GM23338 (cell line): Measurements from ENCODE around the gene FGD3. TPM values are rescaled to one million over a fixed set of nuclear protein-coding genes. Genes with fewer than 3 reads are reported as not detected.

Source experiments
- ATAC-seq: fragments of 200-7000 bp; cut with Tn5 transposase; 3 replicates; pipeline ENCODE4 v1.9.1; 2020
- DNase-seq: peaks from one replicate; pipeline ENCODE4 v3.0.0-alpha.2; 2015; ENCODE audit warnings: low spot score
- H2AFZ ChIP-seq: fragments of 200-600 bp; sonication (generic); 2 replicates; pipeline ENCODE4 v1.8.0; 2016; ENCODE audit warnings: antibody characterized with exemption, mild to moderate bottlenecking, moderate library complexity
- H3F3A ChIP-seq: fragments of 200-600 bp; sonication (generic); replicated peaks from 2 replicates; pipeline ENCODE4 v1.8.0; 2017; ENCODE audit warnings: antibody characterized with exemption, mixed run types, low read depth
- H3K27ac ChIP-seq: fragments of 200-600 bp; sonication (generic); 2 replicates; pipeline ENCODE4 v1.6.1; 2016; ENCODE audit warnings: low read depth
- H3K27me3 ChIP-seq: fragments of 200-600 bp; sonication (generic); 2 replicates; pipeline ENCODE4 v1.8.0; 2016; ENCODE audit warnings: mild to moderate bottlenecking, mixed run types, moderate library complexity; ENCODE audit not compliant: insufficient read depth
- H3K36me3 ChIP-seq: fragments of 200-600 bp; sonication (generic); 2 replicates; pipeline ENCODE4 v1.8.0; 2016; ENCODE audit warnings: mild to moderate bottlenecking; ENCODE audit not compliant: insufficient read depth
- H3K4me1 ChIP-seq: fragments of 200-600 bp; sonication (generic); 2 replicates; pipeline ENCODE4 v1.8.0; 2016; ENCODE audit warnings: mild to moderate bottlenecking, moderate library complexity; ENCODE audit not compliant: insufficient read depth
- H3K4me2 ChIP-seq: fragments of 200-600 bp; sonication (generic); 2 replicates; pipeline ENCODE4 v1.7.1; 2017; ENCODE audit warnings: mixed run types
- H3K4me3 ChIP-seq: fragments of 200-600 bp; sonication (generic); 2 replicates; pipeline ENCODE4 v1.6.1; 2016; ENCODE audit warnings: mixed run types
- H3K79me2 ChIP-seq: fragments of 200-600 bp; sonication (generic); replicated peaks from 2 replicates; pipeline ENCODE4 v1.8.0; 2017; ENCODE audit warnings: mild to moderate bottlenecking; ENCODE audit not compliant: insufficient read depth
- H3K9me2 ChIP-seq: fragments of 200-600 bp; sonication (generic); 2 replicates; pipeline ENCODE4 v1.8.0; 2017; ENCODE audit not compliant: insufficient read depth
- H4K20me1 ChIP-seq: fragments of 200-600 bp; sonication (generic); replicated peaks from 2 replicates; pipeline ENCODE4 v1.8.0; 2017; ENCODE audit warnings: mild to moderate bottlenecking; ENCODE audit not compliant: insufficient read depth
- H3K27ac Mint-ChIP-seq: 2 replicates; pipeline ENCODE4 v1.8.0; 2020; ENCODE audit warnings: inconsistent platforms, mild to moderate bottlenecking, moderate library complexity, mixed read lengths
- H3K27me3 Mint-ChIP-seq: 3 replicates; pipeline ENCODE4 v1.8.0; 2022; ENCODE audit warnings: low read depth, mild to moderate bottlenecking, moderate library complexity, mixed read lengths, inconsistent platforms; ENCODE audit not compliant: insufficient read depth, poor library complexity
- H3K36me3 Mint-ChIP-seq: 3 replicates; pipeline ENCODE4 v1.8.0; 2021; ENCODE audit warnings: low read depth, mild to moderate bottlenecking, inconsistent platforms, moderate library complexity, mixed read lengths
- H3K4me1 Mint-ChIP-seq: 3 replicates; pipeline ENCODE4 v1.8.0; 2020; ENCODE audit warnings: mild to moderate bottlenecking, inconsistent platforms, mixed read lengths
- H3K4me3 Mint-ChIP-seq: 3 replicates; pipeline ENCODE4 v1.8.0; 2021; ENCODE audit warnings: moderate library complexity, mild to moderate bottlenecking, inconsistent platforms, mixed read lengths
- H3K9me3 Mint-ChIP-seq: 3 replicates; pipeline ENCODE4 v1.8.0; 2020; ENCODE audit warnings: moderate library complexity, mild to moderate bottlenecking, inconsistent platforms, mixed read lengths
- CREB1 ChIP-seq: fragments of 250-450 bp; sonication (Bioruptor Pico); IDR thresholded peaks from 2 replicates; pipeline ENCODE4 v1.5.0; 2020; ENCODE audit warnings: low read depth, mild to moderate bottlenecking, moderate library complexity
- EZH2 ChIP-seq: fragments of 200-600 bp; sonication (generic); IDR thresholded peaks from one replicate; pipeline ENCODE4 v1.8.0; 2017; ENCODE audit warnings: antibody characterized with exemption, mild to moderate bottlenecking, low read depth; ENCODE audit not compliant: unreplicated experiment
- EZH2phosphoT487 ChIP-seq: fragments of 200-600 bp; sonication (generic); IDR thresholded peaks from one replicate; pipeline ENCODE4 v1.8.1; 2018; ENCODE audit warnings: antibody characterized with exemption; ENCODE audit not compliant: unreplicated experiment
- JUNB ChIP-seq: IDR thresholded peaks from one replicate; pipeline ENCODE4 v1.6.1; 2016; ENCODE audit warnings: antibody characterized with exemption; ENCODE audit not compliant: unreplicated experiment
- STAT1 ChIP-seq: IDR thresholded peaks from one replicate; pipeline ENCODE4 v1.6.1; 2016; ENCODE audit warnings: antibody characterized with exemption; ENCODE audit not compliant: unreplicated experiment
- ZNF114 ChIP-seq: fragments of 250-450 bp; sonication (Bioruptor Pico); IDR thresholded peaks from 2 replicates; pipeline ENCODE4 v1.5.0; 2020; ENCODE audit warnings: mild to moderate bottlenecking, moderate library complexity
- polyA plus RNA-seq: library from polyadenylated mRNA; unstranded; fragments of >200 nt; fragmentation: Nextera tagmentation; extraction: Ambion mirVana; gene quantifications from 2 replicates; pipeline ENCODE4 v1.2.1, GENCODE V29; 2016
- total RNA-seq: library from RNA; depleted of rRNA; stranded (reverse); fragments of >200 nt; shearing (Covaris generic); gene quantifications from 2 replicates; pipeline ENCODE4 v1.2.3, GENCODE V29; 2014
- TF ChIP-seq, protein P1 (sequence below): IDR thresholded peaks from one replicate; pipeline ENCODE4 v1.6.1; 2018; ENCODE audit warnings: antibody characterized with exemption; ENCODE audit not compliant: unreplicated experiment
- TF ChIP-seq, protein P2 (sequence below): IDR thresholded peaks from 2 replicates; pipeline ENCODE4 v1.6.1; 2016; ENCODE audit warnings: antibody characterized with exemption
- TF ChIP-seq, protein P3 (sequence below), 2 experiments: fragments of 200-600 bp in 1 of 2; sonication (generic) in 1 of 2; conservative IDR thresholded peaks; 2 replicates each; pipeline versions ENCODE4 v1.5.1 to v1.6.1; 2016 to 2017; ENCODE audit warnings: antibody characterized with exemption in 2 of 2, low read depth in 2 of 2, mild to moderate bottlenecking in 2 of 2, moderate library complexity in 1 of 2
- TF ChIP-seq, protein P4 (sequence below): fragments of 250-450 bp; sonication (Bioruptor Pico); IDR thresholded peaks from 2 replicates; pipeline ENCODE4 v1.5.0; 2020; ENCODE audit warnings: mild to moderate bottlenecking, moderate library complexity

The FGD3 gene
- total and polyA plus RNA-seq, 2 experiments from 2014 or later: 0.95 to 1.7 TPM

DNA sequence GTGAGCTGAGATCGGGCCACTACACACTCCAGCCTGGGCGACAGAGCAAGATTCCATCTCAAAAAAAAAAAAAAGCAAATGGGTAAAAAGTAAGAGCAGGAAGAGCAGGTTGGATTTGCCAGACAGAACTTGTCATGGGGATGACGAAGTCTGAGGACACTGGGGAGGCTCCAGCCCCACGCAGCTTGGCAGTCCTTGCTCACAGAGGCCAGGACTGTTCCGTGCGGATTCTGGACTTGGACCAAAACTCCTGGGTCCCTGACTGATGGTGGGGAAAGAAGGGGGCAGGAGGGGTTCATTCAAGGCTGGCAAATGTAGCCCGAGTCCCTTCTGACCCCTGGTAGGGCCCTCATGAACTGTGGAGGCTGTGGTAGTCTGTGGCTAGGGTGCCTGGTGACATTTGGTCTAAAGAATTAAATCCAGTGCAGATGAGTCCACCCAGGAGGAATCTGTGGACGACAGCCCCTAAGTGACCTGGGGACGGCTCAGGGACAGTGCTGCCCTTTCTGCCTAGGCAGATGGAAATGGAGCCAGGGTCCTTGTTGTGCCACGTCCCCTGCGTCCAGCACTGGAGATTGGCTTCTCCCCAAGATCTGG is 3.1 kb downstream of the FGD3 start (continued):
- TF ChIP-seq, protein P1, sequence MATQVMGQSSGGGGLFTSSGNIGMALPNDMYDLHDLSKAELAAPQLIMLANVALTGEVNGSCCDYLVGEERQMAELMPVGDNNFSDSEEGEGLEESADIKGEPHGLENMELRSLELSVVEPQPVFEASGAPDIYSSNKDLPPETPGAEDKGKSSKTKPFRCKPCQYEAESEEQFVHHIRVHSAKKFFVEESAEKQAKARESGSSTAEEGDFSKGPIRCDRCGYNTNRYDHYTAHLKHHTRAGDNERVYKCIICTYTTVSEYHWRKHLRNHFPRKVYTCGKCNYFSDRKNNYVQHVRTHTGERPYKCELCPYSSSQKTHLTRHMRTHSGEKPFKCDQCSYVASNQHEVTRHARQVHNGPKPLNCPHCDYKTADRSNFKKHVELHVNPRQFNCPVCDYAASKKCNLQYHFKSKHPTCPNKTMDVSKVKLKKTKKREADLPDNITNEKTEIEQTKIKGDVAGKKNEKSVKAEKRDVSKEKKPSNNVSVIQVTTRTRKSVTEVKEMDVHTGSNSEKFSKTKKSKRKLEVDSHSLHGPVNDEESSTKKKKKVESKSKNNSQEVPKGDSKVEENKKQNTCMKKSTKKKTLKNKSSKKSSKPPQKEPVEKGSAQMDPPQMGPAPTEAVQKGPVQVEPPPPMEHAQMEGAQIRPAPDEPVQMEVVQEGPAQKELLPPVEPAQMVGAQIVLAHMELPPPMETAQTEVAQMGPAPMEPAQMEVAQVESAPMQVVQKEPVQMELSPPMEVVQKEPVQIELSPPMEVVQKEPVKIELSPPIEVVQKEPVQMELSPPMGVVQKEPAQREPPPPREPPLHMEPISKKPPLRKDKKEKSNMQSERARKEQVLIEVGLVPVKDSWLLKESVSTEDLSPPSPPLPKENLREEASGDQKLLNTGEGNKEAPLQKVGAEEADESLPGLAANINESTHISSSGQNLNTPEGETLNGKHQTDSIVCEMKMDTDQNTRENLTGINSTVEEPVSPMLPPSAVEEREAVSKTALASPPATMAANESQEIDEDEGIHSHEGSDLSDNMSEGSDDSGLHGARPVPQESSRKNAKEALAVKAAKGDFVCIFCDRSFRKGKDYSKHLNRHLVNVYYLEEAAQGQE: no peak
- no peak for TF ChIP-seq CREB1 (CRISPR knock-in tag)
- TF ChIP-seq JUNB: no peak
- TF ChIP-seq, protein P2, sequence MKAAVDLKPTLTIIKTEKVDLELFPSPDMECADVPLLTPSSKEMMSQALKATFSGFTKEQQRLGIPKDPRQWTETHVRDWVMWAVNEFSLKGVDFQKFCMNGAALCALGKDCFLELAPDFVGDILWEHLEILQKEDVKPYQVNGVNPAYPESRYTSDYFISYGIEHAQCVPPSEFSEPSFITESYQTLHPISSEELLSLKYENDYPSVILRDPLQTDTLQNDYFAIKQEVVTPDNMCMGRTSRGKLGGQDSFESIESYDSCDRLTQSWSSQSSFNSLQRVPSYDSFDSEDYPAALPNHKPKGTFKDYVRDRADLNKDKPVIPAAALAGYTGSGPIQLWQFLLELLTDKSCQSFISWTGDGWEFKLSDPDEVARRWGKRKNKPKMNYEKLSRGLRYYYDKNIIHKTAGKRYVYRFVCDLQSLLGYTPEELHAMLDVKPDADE: no peak
- no peak for TF ChIP-seq EZH2phosphoT487
- TF ChIP-seq, protein P3, sequence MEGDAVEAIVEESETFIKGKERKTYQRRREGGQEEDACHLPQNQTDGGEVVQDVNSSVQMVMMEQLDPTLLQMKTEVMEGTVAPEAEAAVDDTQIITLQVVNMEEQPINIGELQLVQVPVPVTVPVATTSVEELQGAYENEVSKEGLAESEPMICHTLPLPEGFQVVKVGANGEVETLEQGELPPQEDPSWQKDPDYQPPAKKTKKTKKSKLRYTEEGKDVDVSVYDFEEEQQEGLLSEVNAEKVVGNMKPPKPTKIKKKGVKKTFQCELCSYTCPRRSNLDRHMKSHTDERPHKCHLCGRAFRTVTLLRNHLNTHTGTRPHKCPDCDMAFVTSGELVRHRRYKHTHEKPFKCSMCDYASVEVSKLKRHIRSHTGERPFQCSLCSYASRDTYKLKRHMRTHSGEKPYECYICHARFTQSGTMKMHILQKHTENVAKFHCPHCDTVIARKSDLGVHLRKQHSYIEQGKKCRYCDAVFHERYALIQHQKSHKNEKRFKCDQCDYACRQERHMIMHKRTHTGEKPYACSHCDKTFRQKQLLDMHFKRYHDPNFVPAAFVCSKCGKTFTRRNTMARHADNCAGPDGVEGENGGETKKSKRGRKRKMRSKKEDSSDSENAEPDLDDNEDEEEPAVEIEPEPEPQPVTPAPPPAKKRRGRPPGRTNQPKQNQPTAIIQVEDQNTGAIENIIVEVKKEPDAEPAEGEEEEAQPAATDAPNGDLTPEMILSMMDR (conservative IDR thresholded peaks at IDR 0.05; ENCODE audit: low read depth in 2 of 2): no peak
- no peak for TF ChIP-seq STAT1
- TF ChIP-seq EZH2: no peak

DNA sequence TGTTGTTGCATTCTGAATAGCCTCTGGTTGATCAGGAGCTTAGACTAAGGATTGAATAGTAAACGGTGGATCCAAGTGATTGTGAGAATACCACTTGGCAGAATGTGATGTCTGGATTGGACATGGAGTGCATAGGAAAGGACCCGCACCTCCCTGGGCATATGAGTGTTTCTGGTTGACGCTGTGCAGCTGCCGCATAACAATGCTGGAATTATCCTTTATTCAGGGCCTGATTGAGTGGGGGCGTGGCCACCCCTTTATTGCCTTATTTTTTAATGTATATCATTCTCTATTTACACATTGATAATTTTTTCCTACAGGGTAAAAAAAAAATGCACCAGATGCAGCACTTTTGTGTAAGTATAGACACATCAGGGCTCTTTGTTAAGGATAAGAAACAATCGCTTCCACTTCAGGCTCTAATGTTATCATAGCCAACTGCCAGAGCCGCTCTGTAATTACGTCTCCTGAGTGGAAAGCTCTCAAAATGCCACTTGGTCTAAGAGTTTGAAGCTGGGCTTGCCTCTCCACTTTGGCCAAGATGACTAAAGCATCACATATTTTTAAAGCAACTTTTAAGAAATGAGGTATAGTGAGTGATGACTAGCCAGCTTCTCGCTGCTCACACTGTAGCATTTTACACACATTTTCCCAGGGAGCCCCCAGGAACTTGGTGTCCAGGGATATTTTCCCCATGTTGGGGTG is 5.7 kb downstream of the FGD3 start:
- Histone ChIP-seq H3K4me2 (no peak overlapping the region), H2AFZ (no peak overlapping the region), H3K4me3 (no peak overlapping the region), H4K20me1 (no peaks in the 10 kb centered on the region), H3K4me1 (peaks cover 2% of the 10 kb centered on the region), H3K27me3 (no peaks in the 10 kb centered on the region), H3F3A (no peaks in the 10 kb centered on the region; the same call in 1 of the 2 replicates), H3K36me3 (no peaks in the 10 kb centered on the region), H3K27ac (no peak overlapping the region), H3K9me2 (no peaks in the 10 kb centered on the region), H3K79me2 (no peaks in the 10 kb centered on the region)
- DNase-seq: no peak
- Mint-ChIP-seq H3K4me3 (no peak overlapping the region), H3K4me1 (no peaks in the 10 kb centered on the region; the same call in 1 of the 3 replicates), H3K36me3 (no peaks in the 10 kb centered on the region), H3K27ac (no peak overlapping the region), H3K9me3 (no peaks in the 10 kb centered on the region), H3K27me3 (peaks cover 8% of the 10 kb centered on the region)
- no peak for ATAC-seq
- TF ChIP-seq STAT1 (no peak), ZNF114 (CRISPR knock-in tag) (no peak), EZH2phosphoT487 (no peak), CREB1 (CRISPR knock-in tag) (no peak), EZH2 (no peak)
- TF ChIP-seq, protein P4, sequence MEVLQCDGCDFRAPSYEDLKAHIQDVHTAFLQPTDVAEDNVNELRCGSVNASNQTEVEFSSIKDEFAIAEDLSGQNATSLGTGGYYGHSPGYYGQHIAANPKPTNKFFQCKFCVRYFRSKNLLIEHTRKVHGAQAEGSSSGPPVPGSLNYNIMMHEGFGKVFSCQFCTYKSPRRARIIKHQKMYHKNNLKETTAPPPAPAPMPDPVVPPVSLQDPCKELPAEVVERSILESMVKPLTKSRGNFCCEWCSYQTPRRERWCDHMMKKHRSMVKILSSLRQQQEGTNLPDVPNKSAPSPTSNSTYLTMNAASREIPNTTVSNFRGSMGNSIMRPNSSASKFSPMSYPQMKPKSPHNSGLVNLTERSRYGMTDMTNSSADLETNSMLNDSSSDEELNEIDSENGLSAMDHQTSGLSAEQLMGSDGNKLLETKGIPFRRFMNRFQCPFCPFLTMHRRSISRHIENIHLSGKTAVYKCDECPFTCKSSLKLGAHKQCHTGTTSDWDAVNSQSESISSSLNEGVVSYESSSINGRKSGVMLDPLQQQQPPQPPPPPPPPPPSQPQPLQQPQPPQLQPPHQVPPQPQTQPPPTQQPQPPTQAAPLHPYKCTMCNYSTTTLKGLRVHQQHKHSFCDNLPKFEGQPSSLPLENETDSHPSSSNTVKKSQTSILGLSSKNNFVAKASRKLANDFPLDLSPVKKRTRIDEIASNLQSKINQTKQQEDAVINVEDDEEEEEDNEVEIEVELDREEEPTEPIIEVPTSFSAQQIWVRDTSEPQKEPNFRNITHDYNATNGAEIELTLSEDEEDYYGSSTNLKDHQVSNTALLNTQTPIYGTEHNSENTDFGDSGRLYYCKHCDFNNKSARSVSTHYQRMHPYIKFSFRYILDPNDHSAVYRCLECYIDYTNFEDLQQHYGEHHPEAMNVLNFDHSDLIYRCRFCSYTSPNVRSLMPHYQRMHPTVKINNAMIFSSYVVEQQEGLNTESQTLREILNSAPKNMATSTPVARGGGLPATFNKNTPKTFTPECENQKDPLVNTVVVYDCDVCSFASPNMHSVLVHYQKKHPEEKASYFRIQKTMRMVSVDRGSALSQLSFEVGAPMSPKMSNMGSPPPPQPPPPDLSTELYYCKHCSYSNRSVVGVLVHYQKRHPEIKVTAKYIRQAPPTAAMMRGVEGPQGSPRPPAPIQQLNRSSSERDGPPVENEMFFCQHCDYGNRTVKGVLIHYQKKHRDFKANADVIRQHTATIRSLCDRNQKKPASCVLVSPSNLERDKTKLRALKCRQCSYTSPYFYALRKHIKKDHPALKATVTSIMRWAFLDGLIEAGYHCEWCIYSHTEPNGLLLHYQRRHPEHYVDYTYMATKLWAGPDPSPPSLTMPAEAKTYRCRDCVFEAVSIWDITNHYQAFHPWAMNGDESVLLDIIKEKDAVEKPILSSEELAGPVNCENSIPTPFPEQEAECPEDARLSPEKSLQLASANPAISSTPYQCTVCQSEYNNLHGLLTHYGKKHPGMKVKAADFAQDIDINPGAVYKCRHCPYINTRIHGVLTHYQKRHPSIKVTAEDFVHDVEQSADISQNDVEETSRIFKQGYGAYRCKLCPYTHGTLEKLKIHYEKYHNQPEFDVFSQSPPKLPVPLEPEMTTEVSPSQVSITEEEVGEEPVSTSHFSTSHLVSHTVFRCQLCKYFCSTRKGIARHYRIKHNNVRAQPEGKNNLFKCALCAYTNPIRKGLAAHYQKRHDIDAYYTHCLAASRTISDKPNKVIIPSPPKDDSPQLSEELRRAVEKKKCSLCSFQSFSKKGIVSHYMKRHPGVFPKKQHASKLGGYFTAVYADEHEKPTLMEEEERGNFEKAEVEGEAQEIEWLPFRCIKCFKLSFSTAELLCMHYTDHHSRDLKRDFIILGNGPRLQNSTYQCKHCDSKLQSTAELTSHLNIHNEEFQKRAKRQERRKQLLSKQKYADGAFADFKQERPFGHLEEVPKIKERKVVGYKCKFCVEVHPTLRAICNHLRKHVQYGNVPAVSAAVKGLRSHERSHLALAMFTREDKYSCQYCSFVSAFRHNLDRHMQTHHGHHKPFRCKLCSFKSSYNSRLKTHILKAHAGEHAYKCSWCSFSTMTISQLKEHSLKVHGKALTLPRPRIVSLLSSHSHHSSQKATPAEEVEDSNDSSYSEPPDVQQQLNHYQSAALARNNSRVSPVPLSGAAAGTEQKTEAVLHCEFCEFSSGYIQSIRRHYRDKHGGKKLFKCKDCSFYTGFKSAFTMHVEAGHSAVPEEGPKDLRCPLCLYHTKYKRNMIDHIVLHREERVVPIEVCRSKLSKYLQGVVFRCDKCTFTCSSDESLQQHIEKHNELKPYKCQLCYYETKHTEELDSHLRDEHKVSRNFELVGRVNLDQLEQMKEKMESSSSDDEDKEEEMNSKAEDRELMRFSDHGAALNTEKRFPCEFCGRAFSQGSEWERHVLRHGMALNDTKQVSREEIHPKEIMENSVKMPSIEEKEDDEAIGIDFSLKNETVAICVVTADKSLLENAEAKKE: no peak
